ENCODE data around the gene NME4.
"Not testable (repeated sequence)": the region's sequence is repeated elsewhere in the genome, so short reads cannot be mapped to it uniquely, and the experiment has no call there.

NME4 gene

GRCh38 chr16:375927-376816 is 20.8 kb upstream of the NME4 start:
- Histone ChIP-seq H3K4me3 (replicated peaks; ENCODE audit: insufficient read depth, low read length) (no peak overlapping the region), H3K27ac (replicated peaks) (no peak overlapping the region), H3K27me3 (ENCODE audit: insufficient read depth, poor library complexity, severe bottlenecking) (no peaks in the 10 kb centered on the region)
- TF ChIP-seq SPI1 (IDR thresholded peaks at IDR 0.05; ENCODE audit: borderline replicate concordance, low read depth) (no peak), GABPA (IDR thresholded peaks at IDR 0.05; ENCODE audit: low read depth) (no peak), POLR2AphosphoS5 (IDR thresholded peaks at IDR 0.05; ENCODE audit: low read depth) (no peak)
- TF ChIP-seq, protein P1, sequence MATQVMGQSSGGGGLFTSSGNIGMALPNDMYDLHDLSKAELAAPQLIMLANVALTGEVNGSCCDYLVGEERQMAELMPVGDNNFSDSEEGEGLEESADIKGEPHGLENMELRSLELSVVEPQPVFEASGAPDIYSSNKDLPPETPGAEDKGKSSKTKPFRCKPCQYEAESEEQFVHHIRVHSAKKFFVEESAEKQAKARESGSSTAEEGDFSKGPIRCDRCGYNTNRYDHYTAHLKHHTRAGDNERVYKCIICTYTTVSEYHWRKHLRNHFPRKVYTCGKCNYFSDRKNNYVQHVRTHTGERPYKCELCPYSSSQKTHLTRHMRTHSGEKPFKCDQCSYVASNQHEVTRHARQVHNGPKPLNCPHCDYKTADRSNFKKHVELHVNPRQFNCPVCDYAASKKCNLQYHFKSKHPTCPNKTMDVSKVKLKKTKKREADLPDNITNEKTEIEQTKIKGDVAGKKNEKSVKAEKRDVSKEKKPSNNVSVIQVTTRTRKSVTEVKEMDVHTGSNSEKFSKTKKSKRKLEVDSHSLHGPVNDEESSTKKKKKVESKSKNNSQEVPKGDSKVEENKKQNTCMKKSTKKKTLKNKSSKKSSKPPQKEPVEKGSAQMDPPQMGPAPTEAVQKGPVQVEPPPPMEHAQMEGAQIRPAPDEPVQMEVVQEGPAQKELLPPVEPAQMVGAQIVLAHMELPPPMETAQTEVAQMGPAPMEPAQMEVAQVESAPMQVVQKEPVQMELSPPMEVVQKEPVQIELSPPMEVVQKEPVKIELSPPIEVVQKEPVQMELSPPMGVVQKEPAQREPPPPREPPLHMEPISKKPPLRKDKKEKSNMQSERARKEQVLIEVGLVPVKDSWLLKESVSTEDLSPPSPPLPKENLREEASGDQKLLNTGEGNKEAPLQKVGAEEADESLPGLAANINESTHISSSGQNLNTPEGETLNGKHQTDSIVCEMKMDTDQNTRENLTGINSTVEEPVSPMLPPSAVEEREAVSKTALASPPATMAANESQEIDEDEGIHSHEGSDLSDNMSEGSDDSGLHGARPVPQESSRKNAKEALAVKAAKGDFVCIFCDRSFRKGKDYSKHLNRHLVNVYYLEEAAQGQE (IDR thresholded peaks at IDR 0.05; ENCODE audit: insufficient replicate concordance, low read depth), result no peak
- TF ChIP-seq, protein P2, sequence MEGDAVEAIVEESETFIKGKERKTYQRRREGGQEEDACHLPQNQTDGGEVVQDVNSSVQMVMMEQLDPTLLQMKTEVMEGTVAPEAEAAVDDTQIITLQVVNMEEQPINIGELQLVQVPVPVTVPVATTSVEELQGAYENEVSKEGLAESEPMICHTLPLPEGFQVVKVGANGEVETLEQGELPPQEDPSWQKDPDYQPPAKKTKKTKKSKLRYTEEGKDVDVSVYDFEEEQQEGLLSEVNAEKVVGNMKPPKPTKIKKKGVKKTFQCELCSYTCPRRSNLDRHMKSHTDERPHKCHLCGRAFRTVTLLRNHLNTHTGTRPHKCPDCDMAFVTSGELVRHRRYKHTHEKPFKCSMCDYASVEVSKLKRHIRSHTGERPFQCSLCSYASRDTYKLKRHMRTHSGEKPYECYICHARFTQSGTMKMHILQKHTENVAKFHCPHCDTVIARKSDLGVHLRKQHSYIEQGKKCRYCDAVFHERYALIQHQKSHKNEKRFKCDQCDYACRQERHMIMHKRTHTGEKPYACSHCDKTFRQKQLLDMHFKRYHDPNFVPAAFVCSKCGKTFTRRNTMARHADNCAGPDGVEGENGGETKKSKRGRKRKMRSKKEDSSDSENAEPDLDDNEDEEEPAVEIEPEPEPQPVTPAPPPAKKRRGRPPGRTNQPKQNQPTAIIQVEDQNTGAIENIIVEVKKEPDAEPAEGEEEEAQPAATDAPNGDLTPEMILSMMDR (IDR thresholded peaks at IDR 0.05; ENCODE audit: insufficient read depth, low read length), result no peak
- DNase-seq (ENCODE audit: low read depth in 1 of 2, low spot score in 1 of 2), result no peak

- no peaks in the 10 kb centered on the region for H3K27me3 ChIP-seq (ENCODE audit: insufficient read depth, poor library complexity, severe bottlenecking)
- DNase-seq (ENCODE audit: low read depth in 1 of 2, low spot score in 1 of 2), result no peak
- TF ChIP-seq SPI1 (IDR thresholded peaks at IDR 0.05; ENCODE audit: borderline replicate concordance, low read depth) (no peak), GABPA (IDR thresholded peaks at IDR 0.05; ENCODE audit: low read depth) (no peak), POLR2AphosphoS5 (IDR thresholded peaks at IDR 0.05; ENCODE audit: low read depth) (no peak)
- TF ChIP-seq, protein P2 (IDR thresholded peaks at IDR 0.05; ENCODE audit: insufficient read depth, low read length), result no peak
- TF ChIP-seq, protein P1 (IDR thresholded peaks at IDR 0.05; ENCODE audit: insufficient replicate concordance, low read depth), result no peak
- H3K27ac ChIP-seq (replicated peaks), result no peak overlapping the region
- H3K4me3 ChIP-seq (replicated peaks; ENCODE audit: insufficient read depth, low read length), result no peak overlapping the region
Observed at GRCh38 chr16:376817-377418, 20.1 kb upstream of the NME4 start.

DNA sequence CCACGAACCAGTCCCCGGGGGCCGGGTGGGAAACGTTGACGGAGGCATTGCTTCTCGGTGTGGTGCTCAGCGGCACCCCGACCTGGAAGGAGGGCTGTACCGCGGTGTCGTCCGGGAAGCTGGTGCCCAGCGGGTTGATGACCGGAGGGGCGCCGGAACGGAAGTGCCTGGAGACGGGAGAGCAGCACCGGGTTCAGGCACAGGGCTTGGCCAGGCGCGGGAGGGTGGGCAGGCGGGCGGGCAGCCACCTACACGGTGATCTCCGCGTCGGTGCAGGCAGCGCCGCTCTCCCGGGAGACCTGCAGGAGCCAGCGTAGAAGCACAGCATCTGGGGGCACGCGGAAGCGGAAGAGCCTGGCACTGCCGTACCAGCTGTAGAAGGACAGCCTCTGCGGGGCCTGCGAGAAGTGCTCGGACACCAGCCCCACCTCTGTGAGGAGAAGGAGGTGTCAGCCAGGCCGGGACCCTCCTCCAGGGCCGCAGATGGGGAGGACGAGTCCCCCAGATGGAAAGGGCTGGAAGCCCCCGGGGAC is 19.5 kb upstream of the NME4 start:
- DNase-seq (ENCODE audit: low read depth in 1 of 2, low spot score in 1 of 2), result no peak
- Histone ChIP-seq H3K27ac (replicated peaks) (no peak overlapping the region), H3K4me3 (replicated peaks; ENCODE audit: insufficient read depth, low read length) (no peak overlapping the region), H3K27me3 (ENCODE audit: insufficient read depth, poor library complexity, severe bottlenecking) (no peaks in the 10 kb centered on the region)
- TF ChIP-seq GABPA (IDR thresholded peaks at IDR 0.05; ENCODE audit: low read depth), result no peak
- TF ChIP-seq, protein P1 (IDR thresholded peaks at IDR 0.05; ENCODE audit: insufficient replicate concordance, low read depth), result no peak
- TF ChIP-seq, protein P2 (IDR thresholded peaks at IDR 0.05; ENCODE audit: insufficient read depth, low read length), result no peak
- no peak for TF ChIP-seq SPI1 (IDR thresholded peaks at IDR 0.05; ENCODE audit: borderline replicate concordance, low read depth)

- H3K27ac ChIP-seq (replicated peaks); H3K4me3 ChIP-seq (replicated peaks; ENCODE audit: insufficient read depth, low read length); H3K27me3 ChIP-seq (ENCODE audit: insufficient read depth, poor library complexity, severe bottlenecking); DNase-seq (ENCODE audit: low read depth in 1 of 2, low spot score in 1 of 2): not testable (repeated sequence)
Observed at GRCh38 chr16:378113-378820, 18.7 kb upstream of the NME4 start.

All from HL-60 (cell line).